Activated T-cell treated with anti-CD3 and anti-CD28 coated beads, Interleukin-2, amount 50 U/mL, for 4 hours (primary cell): ENCODE measurements around the gene TAX1BP1. TPM values are rescaled to one million over a fixed set of nuclear protein-coding genes. Genes with fewer than 3 reads are reported as not detected.

ENCODE experiments used
- ATAC-seq, 2 donors: fragments of 200-7000 bp; cut with Tn5 transposase; one replicate each; pipeline ENCODE4 v1.10.0; 2021
- DNase-seq: peaks from one replicate; pipeline ENCODE4 v3.0.0-alpha.2; 2020
- H3K27me3 Mint-ChIP-seq: one replicate; pipeline ENCODE4 v1.8.0; 2021; ENCODE audit warnings: low read depth, mixed read lengths
- H3K36me3 Mint-ChIP-seq: one replicate; pipeline ENCODE4 v1.8.0; 2022; ENCODE audit warnings: mixed read lengths; ENCODE audit not compliant: insufficient read depth
- H3K4me1 Mint-ChIP-seq: one replicate; pipeline ENCODE4 v1.8.0; 2021; ENCODE audit warnings: low read depth, mixed read lengths
- H3K4me3 Mint-ChIP-seq: one replicate; pipeline ENCODE4 v1.8.0; 2021; ENCODE audit warnings: mild to moderate bottlenecking, moderate library complexity, mixed read lengths
- H3K9me3 Mint-ChIP-seq: one replicate; pipeline ENCODE4 v1.8.0; 2021; ENCODE audit warnings: mixed read lengths
- total RNA-seq, 3 donors: library from RNA; stranded (reverse); gene quantifications; one replicate each; pipeline ENCODE4 v1.2.1, GENCODE V29; 2021

Gene TAX1BP1
- total RNA-seq, 3 donors from 2014 or later, result 52.3 to 68.5 (median 62.0) TPM

- Mint-ChIP-seq H3K36me3 (peaks cover 13% of the 10 kb centered on the region), H3K27me3 (no peaks in the 10 kb centered on the region), H3K4me3 (no peak overlapping the region), H3K9me3 (no peaks in the 10 kb centered on the region), H3K4me1 (no peaks in the 10 kb centered on the region)
- no peak for ATAC-seq
- DNase-seq, result no peak
These were observed 136.8 kb downstream of the TAX1BP1 start for GRCh38 chr7:27876756-27877155.

Other genes with a start within 250 kb of the TAX1BP1 start
- gene HIBADH, start 77.3 kb upstream of the TAX1BP1 start, total RNA-seq, result 10 to 100 TPM in 2 of 3 donors, 1 to 10 TPM in 1; 9.8 to 10.9 (median 10.8) TPM